ENCODE data around the gene GRB10. TPM values are rescaled to one million over a fixed set of nuclear protein-coding genes. Genes with fewer than 3 reads are reported as not detected.

The GRB10 gene
- total RNA-seq, 2 experiments from 2014 or later: 5.9 to 8.4 TPM

DNA sequence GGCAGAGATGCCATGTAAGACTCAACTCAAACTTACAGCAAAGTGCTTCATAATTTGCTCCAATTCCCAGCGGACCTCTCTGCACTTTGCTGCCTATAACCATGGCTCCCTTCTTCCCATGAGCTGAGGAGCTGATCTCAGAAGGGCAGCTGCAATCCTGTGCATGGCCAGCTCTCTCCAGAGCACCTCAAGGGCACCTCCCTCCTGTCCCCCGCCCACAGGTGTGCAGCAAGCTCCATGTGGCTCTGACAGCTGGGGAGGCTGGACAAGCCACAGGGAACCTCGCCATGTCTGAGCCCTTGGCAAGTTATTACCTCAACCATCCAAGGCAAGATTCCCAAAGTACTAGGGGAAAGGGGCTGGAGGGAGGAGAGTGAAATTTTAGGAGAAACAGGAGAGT is 156.4 kb downstream of the GRB10 start:
- no peak for DNase-seq
- Mint-ChIP-seq H3K4me1 (ENCODE audit: low read depth) (no peaks in the 10 kb centered on the region), H3K9me3 (no peaks in the 10 kb centered on the region), H3K36me3 (ENCODE audit: low read depth) (no peaks in the 10 kb centered on the region), H3K4me3 (no peak overlapping the region), H3K27me3 (no peaks in the 10 kb centered on the region), H3K27ac (no peak overlapping the region)
- intact Hi-C loops (cut with DNase I, micrococcal nuclease): no loop called here
- Histone ChIP-seq H3K27ac (ENCODE audit: low read depth in 1 of 2, low read length in 2 of 2) (no peak overlapping the region), H3K4me1 (ENCODE audit: insufficient read depth, low read length) (no peaks in the 10 kb centered on the region), H3K9me3 (ENCODE audit: control insufficient read depth in 1 of 2, insufficient read depth in 1 of 2, low read length in 2 of 2) (no peaks in the 10 kb centered on the region), H3K27me3 (ENCODE audit: control insufficient read depth in 1 of 2, insufficient read depth in 2 of 2, low read length in 2 of 2) (no peaks in the 10 kb centered on the region), H3K4me3 (ENCODE audit: low read length) (no peak overlapping the region), H3K36me3 (ENCODE audit: insufficient read depth, low read length) (no peaks in the 10 kb centered on the region)
- ChIA-PET POLR2A (no interaction called here), CTCF (no interaction called here)
- TF ChIP-seq, protein P1, sequence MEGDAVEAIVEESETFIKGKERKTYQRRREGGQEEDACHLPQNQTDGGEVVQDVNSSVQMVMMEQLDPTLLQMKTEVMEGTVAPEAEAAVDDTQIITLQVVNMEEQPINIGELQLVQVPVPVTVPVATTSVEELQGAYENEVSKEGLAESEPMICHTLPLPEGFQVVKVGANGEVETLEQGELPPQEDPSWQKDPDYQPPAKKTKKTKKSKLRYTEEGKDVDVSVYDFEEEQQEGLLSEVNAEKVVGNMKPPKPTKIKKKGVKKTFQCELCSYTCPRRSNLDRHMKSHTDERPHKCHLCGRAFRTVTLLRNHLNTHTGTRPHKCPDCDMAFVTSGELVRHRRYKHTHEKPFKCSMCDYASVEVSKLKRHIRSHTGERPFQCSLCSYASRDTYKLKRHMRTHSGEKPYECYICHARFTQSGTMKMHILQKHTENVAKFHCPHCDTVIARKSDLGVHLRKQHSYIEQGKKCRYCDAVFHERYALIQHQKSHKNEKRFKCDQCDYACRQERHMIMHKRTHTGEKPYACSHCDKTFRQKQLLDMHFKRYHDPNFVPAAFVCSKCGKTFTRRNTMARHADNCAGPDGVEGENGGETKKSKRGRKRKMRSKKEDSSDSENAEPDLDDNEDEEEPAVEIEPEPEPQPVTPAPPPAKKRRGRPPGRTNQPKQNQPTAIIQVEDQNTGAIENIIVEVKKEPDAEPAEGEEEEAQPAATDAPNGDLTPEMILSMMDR (IDR thresholded peaks at IDR 0.05): no peak
- no peak for ATAC-seq (ENCODE audit: poor library complexity)

DNA sequence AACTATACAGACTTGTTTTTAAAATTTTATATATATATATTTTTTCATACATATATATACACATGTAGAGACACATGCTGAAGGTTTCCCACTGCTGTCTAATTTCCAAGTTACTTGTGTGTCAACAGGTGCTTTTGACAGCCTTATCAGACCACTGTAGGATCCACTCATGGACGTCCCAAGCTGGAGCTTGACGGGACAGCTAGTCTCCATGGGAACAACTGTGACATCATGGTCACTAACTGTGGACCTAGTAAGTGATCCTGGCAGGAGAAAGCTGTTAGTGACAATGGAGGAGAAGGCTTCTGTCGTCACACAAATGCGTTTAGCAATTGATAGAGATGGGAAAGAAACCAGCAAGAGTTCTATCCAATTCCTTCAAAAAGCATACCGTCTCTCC is 157.3 kb downstream of the GRB10 start:
- H3K9me3 Mint-ChIP-seq: no peaks in the 10 kb centered on the region
- CTCF ChIA-PET: no interaction called here
- Histone ChIP-seq H3K27me3 (ENCODE audit: control insufficient read depth in 1 of 2, insufficient read depth in 2 of 2, low read length in 2 of 2) (no peaks in the 10 kb centered on the region), H3K36me3 (ENCODE audit: insufficient read depth, low read length) (no peaks in the 10 kb centered on the region), H3K4me3 (ENCODE audit: low read length) (no peak overlapping the region), H3K9me3 (ENCODE audit: control insufficient read depth in 1 of 2, insufficient read depth in 1 of 2, low read length in 2 of 2) (no peaks in the 10 kb centered on the region), H3K27ac (ENCODE audit: low read depth in 1 of 2, low read length in 2 of 2) (no peak overlapping the region), H3K4me1 (ENCODE audit: insufficient read depth, low read length) (no peaks in the 10 kb centered on the region)
- TF ChIP-seq, protein P1 (IDR thresholded peaks at IDR 0.05): no peak
- no peak overlapping the region for H3K4me3 Mint-ChIP-seq
- POLR2A ChIA-PET: no interaction called here
- no peaks in the 10 kb centered on the region for H3K27me3 Mint-ChIP-seq
- H3K36me3 Mint-ChIP-seq (ENCODE audit: low read depth): no peaks in the 10 kb centered on the region
- ATAC-seq (ENCODE audit: poor library complexity): no peak
- intact Hi-C loops (cut with DNase I, micrococcal nuclease): no loop called here
- no peak overlapping the region for H3K27ac Mint-ChIP-seq
- no peaks in the 10 kb centered on the region for H3K4me1 Mint-ChIP-seq (ENCODE audit: low read depth)
- DNase-seq: no peak

DNA sequence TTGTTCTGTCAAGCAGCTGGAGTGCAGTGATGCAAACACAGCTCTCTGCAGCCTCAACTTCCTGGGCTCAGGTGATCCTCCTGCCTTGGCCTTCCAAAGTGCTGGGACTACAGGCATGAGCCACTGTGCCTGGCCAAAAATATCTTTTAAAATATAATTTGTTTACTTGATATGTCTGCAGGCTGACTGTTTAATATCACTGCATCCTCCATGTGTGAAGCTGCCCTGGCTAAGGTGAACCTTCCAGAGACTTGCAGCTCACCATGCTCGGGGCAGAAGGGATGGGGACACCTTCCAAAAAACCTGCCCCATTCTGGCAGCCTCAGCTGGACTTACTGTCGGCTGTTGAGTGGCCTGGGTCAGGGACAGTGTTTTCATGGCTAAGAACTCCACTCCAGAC is 159.9 kb downstream of the GRB10 start:
- ChIA-PET POLR2A (no interaction called here), CTCF (no interaction called here)
- H3K9me3 ChIP-seq (ENCODE audit: control insufficient read depth in 1 of 2, insufficient read depth in 1 of 2, low read length in 2 of 2): no peaks in the 10 kb centered on the region
- TF ChIP-seq, protein P1 (IDR thresholded peaks at IDR 0.05): no peak
- no peak overlapping the region for H3K27ac ChIP-seq (ENCODE audit: low read depth in 1 of 2, low read length in 2 of 2)
- H3K27ac Mint-ChIP-seq: no peak overlapping the region
- no peaks in the 10 kb centered on the region for H3K27me3 ChIP-seq (ENCODE audit: control insufficient read depth in 1 of 2, insufficient read depth in 2 of 2, low read length in 2 of 2)
- H3K27me3 Mint-ChIP-seq: no peaks in the 10 kb centered on the region
- H3K4me1 Mint-ChIP-seq (ENCODE audit: low read depth): no peaks in the 10 kb centered on the region
- no peak overlapping the region for H3K4me3 ChIP-seq (ENCODE audit: low read length)
- intact Hi-C loops (cut with DNase I, micrococcal nuclease): no loop called here
- H3K4me3 Mint-ChIP-seq: no peak overlapping the region
- DNase-seq (no peak), ATAC-seq (ENCODE audit: poor library complexity) (no peak)
- no peaks in the 10 kb centered on the region for H3K9me3 Mint-ChIP-seq
- no peaks in the 10 kb centered on the region for H3K36me3 ChIP-seq (ENCODE audit: insufficient read depth, low read length)
- no peaks in the 10 kb centered on the region for H3K4me1 ChIP-seq (ENCODE audit: insufficient read depth, low read length)
- H3K36me3 Mint-ChIP-seq (ENCODE audit: low read depth): no peaks in the 10 kb centered on the region
